ENCODE results near the gene RHBDD1. TPM values are rescaled to one million over a fixed set of nuclear protein-coding genes. Genes with fewer than 3 reads are reported as not detected.

RHBDD1 gene
- total RNA-seq, 2 donors from 2014 or later, result 40.1 to 43.3 TPM

DNA sequence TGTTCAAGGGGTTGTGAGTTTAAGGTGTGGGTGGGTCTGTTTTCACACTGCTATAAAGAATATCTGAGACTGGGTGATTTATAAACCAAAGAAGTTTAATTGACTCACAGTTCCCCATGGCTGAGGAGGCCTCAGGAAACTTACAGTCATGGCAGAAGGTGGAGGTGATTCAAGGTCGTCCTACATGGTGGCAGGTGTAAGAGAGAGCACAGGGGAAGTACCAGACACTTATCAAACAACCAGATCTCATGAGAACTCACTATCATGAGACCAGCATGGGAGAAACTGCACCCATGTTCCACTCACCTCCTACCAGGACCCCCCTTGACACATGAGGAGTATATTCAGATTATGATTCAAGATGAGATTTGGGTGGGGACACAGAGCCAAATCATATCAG lies 38.0 kb downstream of the RHBDD1 start:
- peaks cover 22% of the 10 kb centered on the region for H3K36me3 Mint-ChIP-seq

DNA sequence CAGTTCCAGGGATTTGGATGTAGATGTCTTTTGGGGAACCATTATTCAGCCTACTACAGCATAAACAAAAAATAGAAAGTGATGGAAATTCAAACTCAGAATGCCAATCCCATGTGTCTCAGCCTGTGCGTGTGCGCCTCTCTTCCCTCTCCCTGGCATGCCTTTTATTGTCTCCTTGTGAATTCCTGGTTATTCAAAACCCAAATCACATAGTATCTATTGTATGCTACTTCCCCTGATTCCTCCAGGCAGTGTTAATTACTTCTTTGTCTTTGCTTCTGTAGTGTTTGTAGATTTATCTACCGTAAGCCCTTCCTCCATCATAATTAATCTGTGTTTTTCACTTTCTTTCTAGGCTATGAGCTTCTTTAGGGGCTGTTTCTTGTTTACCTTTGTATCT lies 38.9 kb downstream of the RHBDD1 start:
- H3K4me1 Mint-ChIP-seq (ENCODE audit: low read depth in 2 of 2), result peaks cover 12 to 16% of the 10 kb centered on the region in 2 donors
- H3K27ac Mint-ChIP-seq, result no peak overlapping the region
- no peaks in the 10 kb centered on the region for H3K27me3 Mint-ChIP-seq
- DNase-seq (ENCODE audit: low spot score), result no peak
- peaks cover 22% of the 10 kb centered on the region for H3K36me3 Mint-ChIP-seq
- ATAC-seq, result no peak
- no peak overlapping the region for H3K4me3 Mint-ChIP-seq
- no peaks in the 10 kb centered on the region for H3K9me3 Mint-ChIP-seq

More for the DNA sequence above, 38.0 kb downstream of the RHBDD1 start:
- ATAC-seq (no peak), DNase-seq (ENCODE audit: low spot score) (no peak)
- Mint-ChIP-seq H3K27me3 (no peaks in the 10 kb centered on the region), H3K27ac (no peak overlapping the region), H3K4me1 (ENCODE audit: low read depth in 2 of 2) (peaks cover 12 to 16% of the 10 kb centered on the region in 2 donors), H3K9me3 (no peaks in the 10 kb centered on the region), H3K4me3 (no peak overlapping the region)

DNA sequence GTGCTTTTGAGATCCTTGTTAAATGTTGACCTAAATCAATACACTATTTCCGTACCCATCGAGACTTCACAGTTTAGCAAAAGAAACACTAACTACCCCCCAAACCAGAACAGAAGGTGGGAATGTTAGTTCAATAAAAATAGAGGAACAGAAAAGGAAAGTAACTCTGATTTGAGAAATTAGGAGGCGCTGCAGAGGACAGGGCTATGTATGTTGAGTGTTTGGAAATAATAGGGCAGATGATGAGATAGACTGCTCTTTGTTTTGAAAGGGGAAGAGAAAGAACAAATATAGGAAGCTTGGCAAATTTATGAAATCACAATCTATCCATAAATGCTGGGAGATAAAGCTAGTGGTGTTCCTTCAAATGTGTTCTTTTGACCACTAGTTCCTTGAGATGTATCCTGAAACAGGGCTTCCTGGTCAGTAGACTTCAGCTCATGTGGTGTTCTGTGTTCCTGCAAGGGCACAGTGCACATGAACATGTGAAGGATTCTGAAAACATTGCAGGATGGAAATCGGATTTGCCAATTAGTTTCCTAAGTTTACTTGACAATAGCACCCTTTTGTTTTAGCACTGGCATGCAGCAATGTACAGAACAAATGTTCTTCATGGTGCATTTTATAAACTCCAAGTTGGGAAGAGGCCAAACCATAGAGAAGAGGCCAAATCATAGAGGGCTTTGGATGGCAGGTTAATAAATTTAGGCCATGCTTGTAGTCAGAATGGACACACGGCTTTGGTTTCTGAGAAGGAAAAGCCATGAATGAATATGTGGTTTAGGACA lies 39.8 kb downstream of the RHBDD1 start:
- H3K36me3 Mint-ChIP-seq, result peaks cover 20% of the 10 kb centered on the region
- no peaks in the 10 kb centered on the region for H3K9me3 Mint-ChIP-seq
- no peaks in the 10 kb centered on the region for H3K27me3 Mint-ChIP-seq
- DNase-seq (ENCODE audit: low spot score) (no peak), ATAC-seq (no peak)
- no peak overlapping the region for H3K4me3 Mint-ChIP-seq
- peaks cover 12 to 16% of the 10 kb centered on the region in 2 donors for H3K4me1 Mint-ChIP-seq (ENCODE audit: low read depth in 2 of 2)
- no peak overlapping the region for H3K27ac Mint-ChIP-seq

DNA sequence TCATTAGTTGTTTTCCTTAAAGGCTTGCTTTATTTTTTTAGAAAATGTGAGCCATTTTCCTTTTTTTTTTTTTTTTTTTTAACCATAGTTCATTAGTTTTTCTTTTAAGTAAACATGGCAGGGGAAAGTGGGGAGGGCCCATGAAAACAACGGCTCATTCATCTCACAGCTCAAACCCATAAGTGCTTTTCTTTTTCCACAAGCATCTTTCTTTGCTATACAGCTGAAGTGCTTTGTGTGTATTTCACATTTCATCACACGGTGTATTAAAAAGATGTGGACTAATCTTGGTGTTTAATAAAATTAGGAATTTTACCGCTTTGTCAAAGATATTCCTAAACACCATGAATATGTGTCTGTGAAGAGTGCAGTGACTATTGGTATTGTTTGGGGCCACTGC lies 41.6 kb downstream of the RHBDD1 start:
- Mint-ChIP-seq H3K9me3 (peaks cover under 1% of the 10 kb centered on the region), H3K36me3 (peaks cover 24% of the 10 kb centered on the region), H3K27me3 (no peaks in the 10 kb centered on the region), H3K4me1 (ENCODE audit: low read depth in 2 of 2) (peaks cover 12 to 16% of the 10 kb centered on the region in 2 donors), H3K4me3 (no peak overlapping the region), H3K27ac (no peak overlapping the region)
- no peak for ATAC-seq
- DNase-seq (ENCODE audit: low spot score), result no peak

DNA sequence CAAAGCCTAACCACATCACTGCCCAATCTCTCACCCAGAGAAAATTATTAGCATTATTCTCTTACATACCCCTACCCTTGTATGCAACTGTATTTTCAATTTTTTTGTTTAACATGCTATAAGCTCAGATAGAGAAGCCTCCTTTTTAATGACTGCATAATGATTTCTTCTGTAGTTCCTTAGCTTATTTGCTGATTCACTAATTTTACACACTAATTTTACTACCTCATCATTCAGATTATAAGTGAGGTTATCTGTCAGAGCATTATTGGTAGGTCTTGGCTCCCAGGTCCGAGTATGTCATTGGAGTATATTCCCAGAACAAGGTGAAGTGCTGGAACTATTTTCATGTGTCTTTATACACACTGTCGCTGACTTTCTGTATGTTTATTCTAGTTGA lies 45.4 kb downstream of the RHBDD1 start:
- Mint-ChIP-seq H3K9me3 (peaks cover 3% of the 10 kb centered on the region), H3K36me3 (peaks cover 10% of the 10 kb centered on the region), H3K27me3 (no peaks in the 10 kb centered on the region), H3K27ac (no peak overlapping the region), H3K4me3 (no peak overlapping the region), H3K4me1 (ENCODE audit: low read depth in 2 of 2) (peaks cover 0 to 3% of the 10 kb centered on the region in 2 donors)
- no peak for ATAC-seq
- DNase-seq (ENCODE audit: low spot score), result no peak

DNA sequence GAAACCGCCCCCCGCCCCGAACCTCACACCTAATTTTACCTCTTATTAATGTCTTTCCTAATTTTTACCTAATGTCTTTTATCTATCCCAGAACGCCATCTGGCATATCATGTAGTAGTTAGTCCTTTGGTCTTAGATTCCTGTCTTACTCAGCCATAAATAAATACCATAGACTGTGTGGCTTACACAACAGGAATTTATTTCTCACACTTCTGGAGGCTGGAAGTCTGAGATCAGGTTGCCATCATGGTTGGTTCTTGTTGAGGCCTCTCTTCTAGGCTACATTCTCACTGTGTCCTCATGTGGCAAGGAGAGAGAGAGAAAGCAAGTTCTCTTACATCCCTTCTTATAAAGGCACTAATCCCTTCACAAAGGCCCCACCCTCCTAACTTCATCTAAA lies 46.8 kb downstream of the RHBDD1 start:
- no peak for ATAC-seq
- Mint-ChIP-seq H3K4me1 (ENCODE audit: low read depth in 2 of 2) (peaks cover 0 to 3% of the 10 kb centered on the region in 2 donors), H3K27me3 (no peaks in the 10 kb centered on the region), H3K4me3 (no peak overlapping the region), H3K9me3 (peaks cover 3% of the 10 kb centered on the region), H3K27ac (no peak overlapping the region), H3K36me3 (peaks cover 10% of the 10 kb centered on the region)
- no peak for DNase-seq (ENCODE audit: low spot score)

DNA sequence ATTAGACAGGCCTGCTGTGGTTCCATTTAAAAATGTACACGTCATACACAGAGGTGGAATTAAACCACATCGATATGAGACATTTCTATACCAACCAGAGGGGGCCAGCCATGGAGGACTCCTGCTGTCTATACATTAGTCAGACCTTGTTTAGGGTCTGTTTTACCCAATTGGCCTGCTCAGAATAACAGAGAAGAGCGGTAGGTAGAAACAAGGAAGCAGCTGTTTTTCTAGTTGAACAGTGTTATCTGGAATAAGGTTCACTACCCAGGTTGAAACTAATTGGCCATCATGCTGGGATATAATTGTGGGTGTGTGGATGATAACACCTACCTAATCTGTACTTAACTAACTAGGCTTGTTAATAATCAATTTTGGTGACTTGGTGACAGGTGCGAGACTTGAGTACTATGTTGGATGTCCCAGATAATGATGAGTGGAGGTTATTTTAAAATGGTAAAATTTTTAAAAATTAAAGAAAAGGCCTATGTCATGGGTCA lies 47.5 kb downstream of the RHBDD1 start:
- peaks cover 10% of the 10 kb centered on the region for H3K36me3 Mint-ChIP-seq
- H3K27me3 Mint-ChIP-seq, result no peaks in the 10 kb centered on the region
- no peak overlapping the region for H3K4me3 Mint-ChIP-seq
- DNase-seq (ENCODE audit: low spot score) (no peak), ATAC-seq (no peak)
- H3K4me1 Mint-ChIP-seq (ENCODE audit: low read depth in 2 of 2), result peaks cover 0 to 3% of the 10 kb centered on the region in 2 donors
- H3K9me3 Mint-ChIP-seq, result peaks cover 3% of the 10 kb centered on the region
- no peak overlapping the region for H3K27ac Mint-ChIP-seq

DNA sequence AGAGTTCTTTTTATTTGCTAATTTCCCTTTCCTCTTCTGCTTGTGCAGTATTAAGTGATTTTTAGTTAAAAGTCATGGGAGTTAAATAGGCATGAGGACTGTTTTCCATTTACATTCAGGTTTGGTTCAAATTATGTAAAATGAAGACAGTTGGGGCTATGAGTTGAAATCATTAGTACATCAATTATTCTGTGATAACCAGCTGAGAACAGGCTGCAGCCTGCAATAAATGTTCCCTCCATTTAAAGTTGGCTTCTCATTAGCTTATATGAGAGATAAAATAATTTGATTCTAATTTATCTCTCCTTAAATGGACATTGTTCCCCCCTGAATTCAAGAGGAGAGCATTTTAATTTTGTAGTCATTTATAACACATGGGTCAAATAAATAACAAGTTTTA lies 48.3 kb downstream of the RHBDD1 start:
- ATAC-seq (no peak), DNase-seq (ENCODE audit: low spot score) (no peak)
- no peak overlapping the region for H3K27ac Mint-ChIP-seq
- H3K4me1 Mint-ChIP-seq (ENCODE audit: low read depth in 2 of 2), result no peaks in the 10 kb centered on the region
- H3K9me3 Mint-ChIP-seq, result peaks cover 3% of the 10 kb centered on the region
- no peaks in the 10 kb centered on the region for H3K27me3 Mint-ChIP-seq
- H3K36me3 Mint-ChIP-seq, result peaks cover 10% of the 10 kb centered on the region
- no peak overlapping the region for H3K4me3 Mint-ChIP-seq

DNA sequence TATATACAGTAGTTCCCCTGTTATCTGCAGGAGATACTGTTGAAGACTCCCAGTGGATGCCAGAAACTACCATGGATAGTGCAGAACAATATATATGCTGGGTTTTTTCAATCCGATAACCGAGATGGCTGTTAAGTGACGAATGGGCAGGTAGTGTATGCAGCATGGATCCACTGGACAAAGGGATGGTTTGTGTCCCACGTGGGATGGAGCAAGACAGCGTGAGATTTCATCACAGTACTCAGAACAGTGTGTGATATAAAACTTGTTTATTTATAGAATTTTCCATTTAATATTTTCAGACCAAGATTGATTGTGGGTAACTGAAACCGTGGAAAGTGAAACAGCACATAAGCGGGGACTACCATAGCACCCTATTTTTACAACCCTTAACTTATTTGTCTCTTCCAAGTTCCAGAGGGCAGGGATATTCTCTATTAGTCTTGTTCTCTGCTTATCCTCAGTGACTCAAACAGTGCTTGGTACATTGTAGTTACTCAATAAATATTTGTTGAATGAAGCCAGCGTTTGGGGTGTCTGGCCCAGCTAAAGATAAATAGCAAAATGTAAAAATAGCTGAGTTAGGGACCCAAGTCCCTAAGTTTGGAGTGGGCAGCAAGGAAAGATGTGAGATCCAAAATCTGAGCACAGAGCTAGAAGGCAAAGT lies 50.0 kb downstream of the RHBDD1 start:
- DNase-seq (ENCODE audit: low spot score) (no peak), ATAC-seq (no peak)
- Mint-ChIP-seq H3K9me3 (peaks cover 3% of the 10 kb centered on the region), H3K4me1 (ENCODE audit: low read depth in 2 of 2) (no peaks in the 10 kb centered on the region), H3K36me3 (peaks cover 5% of the 10 kb centered on the region), H3K4me3 (no peak overlapping the region), H3K27ac (no peak overlapping the region), H3K27me3 (no peaks in the 10 kb centered on the region)

DNA sequence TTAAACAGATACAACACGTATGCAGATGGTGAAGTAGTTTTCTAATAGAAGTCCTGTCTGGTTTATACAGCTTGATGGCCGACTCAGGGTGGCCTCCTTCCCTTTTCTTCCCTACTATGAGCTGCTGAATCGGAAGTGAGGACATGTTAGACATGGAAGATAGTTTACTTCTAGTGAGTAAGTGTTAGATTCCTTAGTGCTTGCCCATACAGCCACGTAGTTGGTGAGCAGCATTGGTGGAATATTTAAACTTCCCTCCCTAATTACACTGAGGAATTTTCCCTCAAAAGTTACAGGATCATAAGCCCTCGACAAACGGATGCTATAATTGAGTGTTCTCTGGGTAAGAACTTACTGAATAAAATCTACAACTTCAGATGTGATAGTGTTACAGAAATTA lies 52.1 kb downstream of the RHBDD1 start:
- Mint-ChIP-seq H3K27ac (no peak overlapping the region), H3K4me1 (ENCODE audit: low read depth in 2 of 2) (no peaks in the 10 kb centered on the region), H3K36me3 (no peaks in the 10 kb centered on the region), H3K4me3 (no peak overlapping the region), H3K9me3 (no peaks in the 10 kb centered on the region), H3K27me3 (no peaks in the 10 kb centered on the region)
- ATAC-seq (no peak), DNase-seq (ENCODE audit: low spot score) (no peak)

DNA sequence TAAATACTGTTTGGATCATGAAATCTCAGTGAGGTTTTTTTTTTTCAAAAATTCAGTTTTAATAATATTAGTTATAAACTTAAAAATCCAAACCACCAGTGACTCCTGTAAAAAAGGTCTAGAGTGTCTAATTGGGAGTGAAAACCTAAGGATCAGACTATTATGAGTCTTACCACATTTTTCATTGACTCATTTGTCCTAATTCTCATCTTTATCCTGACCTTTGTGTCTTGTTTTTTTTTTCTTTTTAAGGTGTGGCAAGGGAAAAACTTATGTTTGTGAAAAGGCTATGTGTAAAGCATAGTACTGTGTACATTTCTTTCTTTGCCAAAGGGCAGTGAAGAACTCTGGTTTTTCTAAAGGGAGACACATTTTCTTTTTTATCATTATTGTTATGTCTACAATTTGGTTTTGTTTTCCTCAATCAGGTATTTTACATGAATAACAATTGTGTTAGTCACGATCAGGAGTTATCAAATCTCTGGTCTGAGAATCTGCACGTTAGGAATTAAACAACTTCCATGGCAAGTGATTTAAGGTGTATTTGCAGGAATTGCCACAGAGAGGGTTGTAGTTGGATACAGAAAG lies 52.6 kb downstream of the RHBDD1 start:
- H3K4me1 Mint-ChIP-seq (ENCODE audit: low read depth in 2 of 2), result no peaks in the 10 kb centered on the region

DNA sequence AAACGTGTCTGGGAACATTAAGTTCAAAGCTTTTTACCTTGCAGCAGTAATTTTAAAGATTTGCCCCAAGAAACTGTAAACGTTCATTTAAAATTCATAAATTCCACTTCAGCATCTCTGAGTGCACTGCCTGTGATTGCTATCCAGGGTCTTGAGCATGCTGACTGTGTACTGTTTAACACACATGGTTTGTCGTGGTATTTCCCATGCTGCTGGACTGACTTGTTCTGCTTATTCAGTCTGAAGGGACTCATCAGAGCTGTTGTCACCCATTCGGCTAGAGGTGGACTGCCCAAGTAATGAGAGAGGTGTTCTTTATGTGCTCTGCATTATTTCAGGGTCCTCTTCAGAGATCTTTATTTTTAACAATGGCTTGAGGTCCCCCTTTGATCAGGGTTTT lies 53.1 kb downstream of the RHBDD1 start:
- Mint-ChIP-seq H3K27me3 (no peaks in the 10 kb centered on the region), H3K9me3 (no peaks in the 10 kb centered on the region), H3K4me1 (ENCODE audit: low read depth in 2 of 2) (no peaks in the 10 kb centered on the region), H3K36me3 (no peaks in the 10 kb centered on the region), H3K27ac (no peak overlapping the region), H3K4me3 (no peak overlapping the region)
- DNase-seq (ENCODE audit: low spot score) (no peak), ATAC-seq (no peak)

More for the DNA sequence above, 52.6 kb downstream of the RHBDD1 start:
- Mint-ChIP-seq H3K27ac (no peak overlapping the region), H3K9me3 (no peaks in the 10 kb centered on the region), H3K4me3 (no peak overlapping the region), H3K27me3 (no peaks in the 10 kb centered on the region), H3K36me3 (no peaks in the 10 kb centered on the region)
- DNase-seq (ENCODE audit: low spot score) (no peak), ATAC-seq (no peak)

DNA sequence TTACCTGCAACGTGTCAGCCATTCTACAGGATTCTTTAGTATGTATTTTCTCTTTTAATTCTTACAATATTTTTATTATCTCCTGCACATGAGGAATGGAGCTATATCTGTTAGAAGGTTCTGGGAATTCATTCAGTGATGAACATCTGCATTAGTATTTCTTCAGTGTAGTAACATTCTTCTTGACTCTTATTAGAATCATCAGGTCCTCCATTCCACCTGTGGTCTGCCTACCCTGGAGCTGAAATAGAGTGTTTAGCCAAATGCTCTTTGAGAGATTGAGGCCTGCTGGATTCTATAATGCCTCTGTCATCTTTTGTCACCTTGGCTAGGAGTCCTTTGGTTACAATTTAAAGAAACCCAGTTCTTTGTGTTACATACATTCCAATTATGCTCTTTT lies 54.4 kb downstream of the RHBDD1 start:
- Mint-ChIP-seq H3K4me1 (ENCODE audit: low read depth in 2 of 2) (no peaks in the 10 kb centered on the region), H3K36me3 (no peaks in the 10 kb centered on the region), H3K4me3 (no peak overlapping the region), H3K27me3 (no peaks in the 10 kb centered on the region), H3K27ac (no peak overlapping the region), H3K9me3 (no peaks in the 10 kb centered on the region)
- no peak for ATAC-seq
- DNase-seq (ENCODE audit: low spot score), result no peak
